Measurements from ENCODE around the gene TMEM131L.

- TF ChIP-seq SRF (IDR thresholded peaks at IDR 0.05; ENCODE audit: low read depth) (no peak), CTCF (IDR thresholded peaks at IDR 0.05 in 2 of 3, conservative IDR thresholded peaks at IDR 0.05 in 1 of 3; ENCODE audit: borderline replicate concordance in 1 of 3, insufficient read depth in 1 of 3, low read depth in 2 of 3, low read length in 2 of 3) (no peak), POLR2A (IDR thresholded peaks at IDR 0.05; ENCODE audit: borderline replicate concordance, extremely low read depth, insufficient read depth, insufficient read length) (no peak), POLR2AphosphoS5 (IDR thresholded peaks at IDR 0.05; ENCODE audit: low read depth, low read length) (no peak), EZH2 (IDR thresholded peaks at IDR 0.05) (no peak), EGR1 (IDR thresholded peaks at IDR 0.05; ENCODE audit: low read depth) (no peak)
Measured at GRCh38 chr4:153524682-153525081, 58.5 kb downstream of the TMEM131L start.
